ENCODE results near the gene PVRIG. TPM values are rescaled to one million over a fixed set of nuclear protein-coding genes. Genes with fewer than 3 reads are reported as not detected.
"Not testable (repeated sequence)": the region's sequence is repeated elsewhere in the genome, so short reads cannot be mapped to it uniquely, and the experiment has no call there.

PVRIG gene
- total RNA-seq, 2 experiments from 2014 or later: 33.4 to 34.5 TPM

DNA sequence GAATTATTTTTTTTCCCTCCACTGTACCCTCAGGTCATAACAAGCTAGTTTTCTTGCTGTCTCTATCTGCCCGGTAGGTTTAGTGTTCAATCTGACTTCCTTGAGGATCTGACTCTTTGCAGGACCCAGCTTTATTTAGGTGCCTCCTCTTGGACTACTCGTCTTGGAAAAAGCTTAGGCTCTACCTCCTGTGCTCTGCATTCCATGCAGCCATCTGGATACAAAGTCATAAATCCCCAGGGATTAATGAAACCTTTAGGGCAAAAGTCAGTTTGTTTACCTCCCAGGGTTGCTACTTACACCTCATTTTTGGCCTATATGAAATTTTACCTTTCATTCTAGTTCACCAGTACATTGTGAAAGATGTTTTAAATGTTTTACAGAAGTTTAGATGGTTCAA lies 34.0 kb upstream of the PVRIG start:
- H3K27ac Mint-ChIP-seq: no peak overlapping the region
- peaks cover 36% of the 10 kb centered on the region for H3K4me1 Mint-ChIP-seq
- H3K27me3 Mint-ChIP-seq: no peaks in the 10 kb centered on the region
- no peak for DNase-seq
- H3K36me3 Mint-ChIP-seq: peaks cover 6% of the 10 kb centered on the region
- H3K4me3 Mint-ChIP-seq: no peak overlapping the region
- no peaks in the 10 kb centered on the region for H3K9me3 Mint-ChIP-seq

DNA sequence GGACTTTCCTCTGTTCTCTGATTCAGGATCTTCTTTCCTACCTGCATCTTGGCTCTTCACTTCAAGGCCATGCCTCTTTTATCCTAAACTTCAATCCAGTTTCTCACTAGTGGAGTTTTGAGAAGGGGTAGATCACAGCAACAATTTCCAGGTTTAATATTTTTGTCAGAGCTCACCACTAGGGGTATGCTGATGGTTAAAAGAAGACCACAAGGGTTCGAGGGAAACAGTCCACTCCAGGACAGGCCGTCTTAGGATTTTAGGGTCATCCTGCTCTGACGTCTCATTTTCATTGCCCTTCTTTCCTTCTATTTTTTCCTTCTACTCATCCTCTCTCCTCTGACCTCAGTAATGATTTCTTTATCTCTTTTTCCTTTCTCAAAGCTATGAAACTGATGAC lies 30.7 kb upstream of the PVRIG start:
- no peaks in the 10 kb centered on the region for H3K9me3 Mint-ChIP-seq
- no peaks in the 10 kb centered on the region for H3K36me3 Mint-ChIP-seq
- DNase-seq: no peak
- no peak overlapping the region for H3K27ac Mint-ChIP-seq
- H3K27me3 Mint-ChIP-seq: no peaks in the 10 kb centered on the region
- H3K4me3 Mint-ChIP-seq: no peak overlapping the region
- H3K4me1 Mint-ChIP-seq: peaks cover 35% of the 10 kb centered on the region

DNA sequence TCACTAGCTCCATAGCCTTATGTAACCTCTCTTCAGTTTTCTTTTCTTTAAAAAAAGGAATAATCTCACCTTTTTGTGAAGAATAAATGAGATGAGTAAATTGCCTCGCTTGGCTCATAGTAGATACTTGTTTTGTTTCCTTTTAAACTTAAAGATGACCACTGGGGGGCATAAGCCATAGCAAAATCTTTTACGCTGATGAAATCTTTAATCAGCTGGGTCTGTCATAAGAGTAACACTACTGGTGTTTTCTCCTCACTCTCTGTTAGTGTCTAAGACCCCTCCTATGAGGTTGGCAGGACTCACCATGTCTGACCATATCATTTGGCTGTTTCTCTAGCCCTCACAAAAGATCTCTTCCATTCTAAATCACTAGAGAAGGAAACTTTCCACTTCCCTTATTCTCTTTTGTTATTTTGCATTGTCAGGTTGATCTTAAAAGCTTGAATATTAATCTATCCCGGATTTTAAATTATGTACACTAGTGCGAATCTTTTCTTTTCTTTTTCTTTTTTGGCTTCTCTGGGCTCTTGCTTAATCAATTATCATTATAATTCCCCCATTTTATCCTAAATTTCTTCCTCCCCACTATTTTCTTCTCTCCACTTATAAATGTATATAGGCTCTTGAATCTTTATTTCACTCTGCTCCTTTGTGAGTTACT lies 29.6 kb upstream of the PVRIG start:
- Mint-ChIP-seq H3K27ac (peak overlapping the region; percentile 86), H3K27me3 (no peaks in the 10 kb centered on the region), H3K4me3 (no peak overlapping the region), H3K9me3 (no peaks in the 10 kb centered on the region), H3K4me1 (peaks cover 39% of the 10 kb centered on the region), H3K36me3 (no peaks in the 10 kb centered on the region)
- no peak for DNase-seq

DNA sequence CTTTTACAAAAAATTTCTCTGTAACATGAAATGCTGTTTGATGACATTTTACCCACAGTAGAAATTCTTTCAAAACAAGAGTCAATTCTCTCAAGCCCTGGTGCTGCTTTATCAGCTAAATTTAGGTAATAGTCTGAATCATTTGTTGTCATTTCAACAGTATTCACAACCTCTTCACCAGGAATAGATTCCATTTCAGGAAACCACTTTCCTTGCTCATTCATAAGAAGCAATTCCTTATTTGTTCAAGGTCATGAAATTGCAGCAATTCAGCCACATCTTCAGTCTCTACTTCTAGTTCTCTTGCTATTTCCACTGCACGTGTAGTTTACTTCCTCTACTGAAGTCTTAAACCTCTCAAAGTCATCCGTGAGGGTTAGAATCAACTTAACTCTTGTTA lies 28.0 kb upstream of the PVRIG start:
- peak overlapping the region; percentile 44 for H3K27ac Mint-ChIP-seq
- H3K4me3 Mint-ChIP-seq: no peak overlapping the region
- DNase-seq: no peak
- no peaks in the 10 kb centered on the region for H3K27me3 Mint-ChIP-seq
- peaks cover 42% of the 10 kb centered on the region for H3K4me1 Mint-ChIP-seq
- H3K9me3 Mint-ChIP-seq: no peaks in the 10 kb centered on the region
- H3K36me3 Mint-ChIP-seq: no peaks in the 10 kb centered on the region

DNA sequence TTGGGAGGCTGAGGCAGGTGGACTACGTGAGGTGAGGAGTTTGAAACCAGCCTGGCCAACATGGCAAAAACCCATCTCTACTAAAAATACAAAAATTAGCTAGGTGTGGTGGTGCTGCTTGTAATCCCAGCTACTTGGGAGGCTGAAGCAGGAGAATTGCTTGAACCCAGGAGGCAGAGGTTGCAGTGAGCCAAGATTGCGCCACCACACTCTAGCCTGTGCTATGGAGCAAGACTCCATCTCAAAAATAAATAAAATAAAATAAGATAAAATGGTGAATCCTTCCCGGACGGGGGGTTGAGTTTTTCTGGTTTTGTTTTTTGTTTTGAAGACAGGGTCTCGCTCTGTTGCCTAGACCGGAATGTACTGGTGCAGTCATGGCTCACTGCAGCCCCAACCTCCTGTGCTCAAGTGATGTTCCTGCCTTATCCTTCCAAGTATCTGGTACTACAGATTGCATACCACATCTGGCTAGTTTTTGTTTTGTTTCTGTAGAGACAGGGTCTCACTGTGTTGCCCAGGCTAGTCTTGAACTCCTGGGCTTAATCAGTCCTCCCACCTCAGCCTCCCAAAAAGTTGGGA lies 27.4 kb upstream of the PVRIG start:
- peaks cover 42% of the 10 kb centered on the region for H3K4me1 Mint-ChIP-seq
- peak overlapping the region; percentile 44 for H3K27ac Mint-ChIP-seq
- not testable (repeated sequence) for H3K27me3 Mint-ChIP-seq

DNA sequence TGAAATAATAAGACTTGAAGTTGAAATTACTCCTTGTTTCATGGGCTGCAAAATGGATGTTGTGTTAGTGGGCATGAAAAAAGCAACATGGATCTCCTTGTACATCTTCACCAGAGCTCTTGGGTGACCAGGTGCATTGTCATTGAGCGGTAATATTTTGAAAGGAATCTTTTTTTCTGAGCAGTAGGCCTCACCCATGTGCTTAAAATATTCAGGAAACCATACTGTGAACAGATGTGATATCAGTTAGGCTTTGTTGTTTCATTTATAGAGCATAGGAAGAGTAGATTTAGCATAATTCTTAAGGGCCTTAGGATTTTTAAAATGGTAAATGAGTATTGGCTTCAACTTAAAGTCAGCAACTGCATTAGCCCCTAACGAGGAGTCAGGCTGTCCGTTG lies 26.8 kb upstream of the PVRIG start:
- Mint-ChIP-seq H3K36me3 (no peaks in the 10 kb centered on the region), H3K9me3 (no peaks in the 10 kb centered on the region), H3K4me3 (no peak overlapping the region), H3K27ac (no peak overlapping the region), H3K27me3 (no peaks in the 10 kb centered on the region), H3K4me1 (peaks cover 42% of the 10 kb centered on the region)
- DNase-seq: no peak

More for the DNA sequence above, 27.4 kb upstream of the PVRIG start:
- H3K9me3 Mint-ChIP-seq, H3K36me3 Mint-ChIP-seq, DNase-seq, H3K4me3 Mint-ChIP-seq: not testable (repeated sequence)

DNA sequence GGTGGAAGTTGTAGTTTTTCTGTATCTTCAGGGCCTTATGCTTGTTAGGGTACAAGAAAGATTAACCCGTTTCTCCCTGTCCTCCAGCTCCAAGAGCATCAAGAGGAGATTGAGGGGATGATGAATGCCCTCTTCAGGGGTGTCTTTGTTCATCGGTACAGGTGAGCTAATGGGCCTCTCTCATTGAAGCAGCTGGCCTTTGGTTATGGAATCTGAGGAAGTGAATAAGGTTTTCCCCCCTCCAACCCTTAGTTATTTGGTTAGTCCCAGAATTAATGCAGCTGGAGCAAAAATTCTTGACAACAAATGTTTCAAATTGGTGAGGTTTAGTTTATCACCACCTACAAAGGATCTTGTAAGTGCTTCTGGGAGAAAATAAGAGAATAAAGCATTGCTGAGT lies 24.5 kb upstream of the PVRIG start:
- Mint-ChIP-seq H3K9me3 (no peaks in the 10 kb centered on the region), H3K27ac (no peak overlapping the region), H3K36me3 (no peaks in the 10 kb centered on the region), H3K27me3 (no peaks in the 10 kb centered on the region), H3K4me3 (no peak overlapping the region), H3K4me1 (peaks cover 37% of the 10 kb centered on the region)
- DNase-seq: no peak

DNA sequence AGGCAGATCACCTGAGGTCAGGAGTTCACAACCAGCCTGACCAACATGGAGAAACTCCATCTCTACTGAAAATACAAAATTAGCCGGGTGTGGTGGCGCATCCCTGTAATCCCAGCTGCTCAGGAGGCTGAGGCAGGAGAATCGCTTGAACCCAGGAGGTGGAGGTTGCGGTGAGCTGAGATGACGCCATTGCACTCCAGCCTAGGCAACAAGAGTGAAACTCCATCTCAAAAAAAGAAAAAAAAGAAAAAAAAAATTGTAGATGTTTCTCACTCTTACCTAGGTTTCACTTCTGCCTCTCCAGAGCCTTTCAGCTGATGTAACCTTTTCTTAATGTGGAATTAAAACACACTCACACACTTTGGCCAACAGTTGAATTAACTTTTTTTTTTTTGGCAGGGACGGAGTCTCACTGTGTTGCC lies 23.8 kb upstream of the PVRIG start:
- H3K27me3 Mint-ChIP-seq, H3K27ac Mint-ChIP-seq, H3K9me3 Mint-ChIP-seq, H3K36me3 Mint-ChIP-seq, DNase-seq, H3K4me3 Mint-ChIP-seq: not testable (repeated sequence)
- peaks cover 35% of the 10 kb centered on the region for H3K4me1 Mint-ChIP-seq

DNA sequence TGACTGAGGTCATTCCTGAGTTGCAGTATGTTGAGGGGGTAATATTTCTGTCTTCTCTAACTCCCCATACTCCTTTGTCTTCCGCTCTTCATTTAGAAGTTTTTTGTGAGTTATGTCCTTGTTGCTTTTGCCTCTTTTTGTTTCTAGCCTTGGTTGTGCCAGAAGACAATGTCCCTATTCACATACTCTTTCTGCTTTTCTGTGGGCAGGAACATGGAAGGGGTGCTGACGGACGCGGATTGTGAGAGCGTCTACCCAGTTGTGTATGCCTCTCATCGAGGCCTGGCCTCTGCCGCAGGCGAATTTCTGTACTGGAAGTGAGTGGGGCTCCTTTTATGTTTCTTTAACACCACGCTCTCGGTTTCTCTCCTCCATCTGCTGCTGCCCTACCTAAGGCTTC lies 21.5 kb upstream of the PVRIG start:
- no peaks in the 10 kb centered on the region for H3K36me3 Mint-ChIP-seq
- H3K4me1 Mint-ChIP-seq: peaks cover 17% of the 10 kb centered on the region
- H3K27ac Mint-ChIP-seq: no peak overlapping the region
- no peak for DNase-seq
- H3K27me3 Mint-ChIP-seq: no peaks in the 10 kb centered on the region
- H3K9me3 Mint-ChIP-seq: no peaks in the 10 kb centered on the region
- H3K4me3 Mint-ChIP-seq: no peak overlapping the region

DNA sequence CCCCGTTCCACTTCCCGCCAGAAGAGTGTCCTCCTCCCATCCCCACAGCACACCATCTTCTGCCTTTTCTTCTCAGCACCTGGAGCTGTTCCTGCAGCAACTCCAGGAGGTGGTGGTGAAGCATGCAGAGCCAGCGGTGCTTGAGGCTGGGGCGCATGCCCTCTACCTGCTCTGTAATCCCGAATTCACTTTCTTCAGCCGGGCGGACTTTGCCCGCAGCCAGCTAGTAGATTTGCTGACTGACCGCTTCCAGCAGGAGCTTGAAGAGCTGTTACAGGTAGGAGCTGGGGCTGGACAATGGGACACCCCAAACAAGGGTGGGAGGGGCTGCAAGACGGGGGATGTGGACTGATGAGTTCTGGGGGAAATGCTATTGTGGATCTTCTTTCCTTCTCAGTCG lies 19.1 kb upstream of the PVRIG start:
- no peak for DNase-seq
- H3K27me3 Mint-ChIP-seq: no peaks in the 10 kb centered on the region
- no peaks in the 10 kb centered on the region for H3K36me3 Mint-ChIP-seq
- H3K27ac Mint-ChIP-seq: no peak overlapping the region
- H3K9me3 Mint-ChIP-seq: no peaks in the 10 kb centered on the region
- no peak overlapping the region for H3K4me3 Mint-ChIP-seq
- H3K4me1 Mint-ChIP-seq: peaks cover 9% of the 10 kb centered on the region

DNA sequence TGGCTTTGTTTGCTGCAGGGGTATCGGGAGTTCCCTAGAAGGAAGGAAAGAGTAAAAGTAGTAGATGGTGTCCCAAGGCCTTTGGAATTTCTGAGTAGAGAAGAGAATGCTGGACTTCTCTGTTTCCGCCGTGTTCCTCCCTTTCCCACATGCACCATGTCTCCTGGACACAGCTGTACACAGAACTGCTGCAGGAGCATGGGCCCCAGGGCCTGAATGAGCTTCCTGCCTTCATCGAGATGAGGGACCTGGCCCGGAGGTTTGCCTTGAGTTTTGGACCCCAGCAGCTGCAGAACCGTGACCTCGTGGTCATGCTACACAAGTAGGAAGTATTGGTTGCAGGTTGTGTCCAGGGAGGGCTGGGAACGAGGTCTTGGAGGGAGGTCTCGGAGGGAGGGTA lies 15.3 kb upstream of the PVRIG start:
- peaks cover 21% of the 10 kb centered on the region for H3K4me1 Mint-ChIP-seq
- no peaks in the 10 kb centered on the region for H3K36me3 Mint-ChIP-seq
- H3K4me3 Mint-ChIP-seq: no peak overlapping the region
- no peaks in the 10 kb centered on the region for H3K27me3 Mint-ChIP-seq
- no peaks in the 10 kb centered on the region for H3K9me3 Mint-ChIP-seq
- no peak for DNase-seq
- H3K27ac Mint-ChIP-seq: no peak overlapping the region

DNA sequence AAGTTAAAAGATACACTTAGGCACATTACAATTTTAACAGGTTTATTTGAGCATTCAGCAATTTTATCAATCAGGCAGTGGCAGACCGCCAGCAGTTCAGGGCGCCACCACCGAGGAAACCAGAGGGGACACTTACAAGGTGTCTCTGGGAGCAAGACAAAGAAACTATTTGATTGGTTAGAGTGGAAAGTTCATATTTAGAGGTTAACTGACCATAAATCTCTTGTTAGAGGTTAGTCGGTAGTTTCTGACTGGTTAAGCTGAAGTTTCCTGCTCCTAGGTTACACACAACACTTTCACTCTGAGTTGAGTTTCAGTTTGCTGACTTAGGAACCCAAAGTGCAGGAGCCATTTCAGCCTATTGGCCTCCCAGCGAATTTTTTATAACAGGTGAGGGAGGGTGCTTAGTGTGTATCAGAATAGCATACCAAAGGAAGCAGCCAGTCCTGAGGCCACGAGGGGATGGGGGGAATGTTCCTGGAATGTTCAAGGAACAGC lies 10.8 kb upstream of the PVRIG start:
- DNase-seq: peak; percentile 69
- Mint-ChIP-seq H3K9me3 (no peaks in the 10 kb centered on the region), H3K4me3 (peak overlapping the region; percentile 53), H3K36me3 (peaks cover 7% of the 10 kb centered on the region), H3K27ac (peak overlapping the region; percentile 75), H3K27me3 (no peaks in the 10 kb centered on the region), H3K4me1 (peaks cover 49% of the 10 kb centered on the region)

DNA sequence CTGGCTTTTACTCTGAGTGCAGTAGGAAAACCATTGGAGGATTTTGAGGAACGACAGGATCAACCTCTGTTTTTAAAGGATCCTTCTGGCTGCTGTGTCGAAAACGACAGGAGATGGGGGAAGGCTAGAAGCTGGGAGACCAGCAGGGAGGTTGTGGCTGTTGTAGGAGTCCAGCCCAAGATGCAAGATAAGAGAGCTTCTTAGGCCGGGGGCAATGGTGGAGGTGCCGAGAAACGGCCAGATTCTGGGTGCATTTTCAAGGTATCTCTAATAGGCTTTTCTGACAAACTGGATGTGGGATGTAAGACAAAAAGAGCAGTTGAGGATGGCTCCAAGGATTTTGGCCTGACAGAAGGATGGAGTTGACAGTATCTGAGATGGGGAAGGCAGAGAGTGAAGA lies 10.3 kb upstream of the PVRIG start:
- peak overlapping the region; percentile 29 for H3K4me3 Mint-ChIP-seq
- H3K27me3 Mint-ChIP-seq: no peaks in the 10 kb centered on the region
- no peak for DNase-seq
- peaks cover 7% of the 10 kb centered on the region for H3K36me3 Mint-ChIP-seq
- H3K27ac Mint-ChIP-seq: peak overlapping the region; percentile 57
- H3K4me1 Mint-ChIP-seq: peaks cover 54% of the 10 kb centered on the region
- H3K9me3 Mint-ChIP-seq: no peaks in the 10 kb centered on the region

DNA sequence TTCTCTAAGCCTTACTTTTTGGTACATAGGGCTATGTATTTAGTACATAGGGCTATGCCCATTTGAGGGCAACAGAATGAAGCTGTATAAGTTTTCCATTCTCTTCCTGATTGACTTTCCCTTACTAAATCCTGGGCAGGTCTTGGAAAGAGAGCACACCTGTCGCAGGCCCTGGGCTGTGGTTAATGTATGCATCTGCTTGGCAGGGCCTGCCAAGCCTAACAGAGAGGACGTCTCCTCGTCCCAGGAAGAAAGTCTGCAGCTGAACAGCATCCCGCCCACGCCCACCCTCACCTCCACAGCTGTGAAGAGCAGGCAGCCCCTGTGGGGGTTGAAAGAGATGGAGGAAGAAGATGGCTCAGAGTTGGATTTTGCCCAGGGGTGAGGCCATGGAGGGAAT lies 8.9 kb upstream of the PVRIG start:
- no peak for DNase-seq
- Mint-ChIP-seq H3K4me3 (no peak overlapping the region), H3K9me3 (no peaks in the 10 kb centered on the region), H3K36me3 (peaks cover 7% of the 10 kb centered on the region), H3K27me3 (no peaks in the 10 kb centered on the region), H3K27ac (peak overlapping the region; percentile 56), H3K4me1 (peaks cover 64% of the 10 kb centered on the region)

DNA sequence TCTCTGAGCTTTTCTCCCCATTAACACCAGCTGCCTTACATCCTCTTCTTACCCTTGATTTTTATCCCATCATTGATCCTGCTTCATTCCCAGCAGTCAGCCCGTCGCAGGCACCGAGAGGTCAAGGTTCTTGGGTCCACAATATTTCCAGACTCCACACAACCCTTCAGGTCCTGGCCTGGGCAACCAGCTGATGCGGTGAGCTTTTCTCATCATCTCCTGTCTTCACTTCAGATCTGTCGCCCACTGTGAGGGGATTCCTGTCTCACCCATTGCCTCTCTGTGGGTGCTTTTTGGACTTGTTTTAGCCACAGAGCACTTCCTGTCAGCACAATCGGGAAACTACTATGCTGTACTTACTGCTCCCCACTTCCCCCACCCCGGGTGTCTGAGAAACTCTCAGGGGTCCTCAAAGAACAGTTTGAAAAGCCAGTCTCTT lies 8.4 kb upstream of the PVRIG start:
- peaks cover 65% of the 10 kb centered on the region for H3K4me1 Mint-ChIP-seq

More for the DNA sequence above, 8.4 kb upstream of the PVRIG start:
- H3K9me3 Mint-ChIP-seq: no peaks in the 10 kb centered on the region
- no peaks in the 10 kb centered on the region for H3K27me3 Mint-ChIP-seq
- peaks cover 7% of the 10 kb centered on the region for H3K36me3 Mint-ChIP-seq
- DNase-seq: peak; percentile 61
- peak overlapping the region; percentile 78 for H3K4me3 Mint-ChIP-seq
- peak overlapping the region; percentile 92 for H3K27ac Mint-ChIP-seq
